ENCODE measurements around the gene PRKN.

The PRKN gene

GRCh38 chr6:162332365-162332764 lies 395.2 kb downstream of the PRKN start:
- no peaks in the 10 kb centered on the region for H3K9me3 ChIP-seq (ENCODE audit: control insufficient read depth in 1 of 2, low read length in 2 of 2)
- no peaks in the 10 kb centered on the region for H3K4me1 ChIP-seq (ENCODE audit: control insufficient read depth in 1 of 2, insufficient read depth in 2 of 2, low read length in 2 of 2)
- no peaks in the 10 kb centered on the region for H3K36me3 ChIP-seq (ENCODE audit: control insufficient read depth in 1 of 2, insufficient read depth in 2 of 2, low read length in 2 of 2)
- H3K4me3 ChIP-seq (ENCODE audit: low read depth in 1 of 2, low read length in 2 of 2), result no peak overlapping the region
- no peak overlapping the region for H3K27ac ChIP-seq (ENCODE audit: low read depth, low read length)
- no peaks in the 10 kb centered on the region for H3K27me3 ChIP-seq (ENCODE audit: control insufficient read depth in 1 of 2, insufficient read depth in 2 of 2, low read length in 2 of 2)
- no peak overlapping the region for H3K9ac ChIP-seq (ENCODE audit: low read depth in 1 of 2, low read length in 2 of 2)

- Histone ChIP-seq H3K9ac (ENCODE audit: low read depth in 1 of 2, low read length in 2 of 2) (no peak overlapping the region), H3K27ac (ENCODE audit: low read depth, low read length) (no peak overlapping the region), H3K27me3 (ENCODE audit: control insufficient read depth in 1 of 2, insufficient read depth in 2 of 2, low read length in 2 of 2) (no peaks in the 10 kb centered on the region), H3K4me3 (ENCODE audit: low read depth in 1 of 2, low read length in 2 of 2) (no peak overlapping the region), H3K4me1 (ENCODE audit: control insufficient read depth in 1 of 2, insufficient read depth in 2 of 2, low read length in 2 of 2) (no peaks in the 10 kb centered on the region), H3K36me3 (ENCODE audit: control insufficient read depth in 1 of 2, insufficient read depth in 2 of 2, low read length in 2 of 2) (no peaks in the 10 kb centered on the region), H3K9me3 (ENCODE audit: control insufficient read depth in 1 of 2, low read length in 2 of 2) (no peaks in the 10 kb centered on the region)
These were observed 395.7 kb downstream of the PRKN start for GRCh38 chr6:162331911-162332310.

GRCh38 chr6:162325826-162326225 lies 401.7 kb downstream of the PRKN start:
- Histone ChIP-seq H3K9ac (ENCODE audit: low read depth in 1 of 2, low read length in 2 of 2) (no peak overlapping the region), H3K9me3 (ENCODE audit: control insufficient read depth in 1 of 2, low read length in 2 of 2) (peaks cover 2 to 8% of the 10 kb centered on the region in 2 donors), H3K36me3 (ENCODE audit: control insufficient read depth in 1 of 2, insufficient read depth in 2 of 2, low read length in 2 of 2) (no peaks in the 10 kb centered on the region), H3K4me3 (ENCODE audit: low read depth in 1 of 2, low read length in 2 of 2) (no peak overlapping the region), H3K27ac (ENCODE audit: low read depth, low read length) (no peak overlapping the region), H3K27me3 (ENCODE audit: control insufficient read depth in 1 of 2, insufficient read depth in 2 of 2, low read length in 2 of 2) (no peaks in the 10 kb centered on the region), H3K4me1 (ENCODE audit: control insufficient read depth in 1 of 2, insufficient read depth in 2 of 2, low read length in 2 of 2) (no peaks in the 10 kb centered on the region)

- H3K4me3 ChIP-seq (ENCODE audit: low read depth in 1 of 2, low read length in 2 of 2), result no peak overlapping the region
- no peaks in the 10 kb centered on the region for H3K27me3 ChIP-seq (ENCODE audit: control insufficient read depth in 1 of 2, insufficient read depth in 2 of 2, low read length in 2 of 2)
- H3K4me1 ChIP-seq (ENCODE audit: control insufficient read depth in 1 of 2, insufficient read depth in 2 of 2, low read length in 2 of 2), result no peaks in the 10 kb centered on the region
- H3K9ac ChIP-seq (ENCODE audit: low read depth in 1 of 2, low read length in 2 of 2), result no peak overlapping the region
- H3K36me3 ChIP-seq (ENCODE audit: control insufficient read depth in 1 of 2, insufficient read depth in 2 of 2, low read length in 2 of 2), result no peaks in the 10 kb centered on the region
- no peak overlapping the region for H3K27ac ChIP-seq (ENCODE audit: low read depth, low read length)
- peaks cover 2 to 8% of the 10 kb centered on the region in 2 donors for H3K9me3 ChIP-seq (ENCODE audit: control insufficient read depth in 1 of 2, low read length in 2 of 2)
These were observed 402.5 kb downstream of the PRKN start for GRCh38 chr6:162325051-162325450.

- H3K9ac ChIP-seq (ENCODE audit: low read depth in 1 of 2, low read length in 2 of 2), result no peak overlapping the region
- H3K4me3 ChIP-seq (ENCODE audit: low read depth in 1 of 2, low read length in 2 of 2), result no peak overlapping the region
- no peaks in the 10 kb centered on the region for H3K27me3 ChIP-seq (ENCODE audit: control insufficient read depth in 1 of 2, insufficient read depth in 2 of 2, low read length in 2 of 2)
- H3K9me3 ChIP-seq (ENCODE audit: control insufficient read depth in 1 of 2, low read length in 2 of 2), result no peaks in the 10 kb centered on the region
- no peaks in the 10 kb centered on the region for H3K4me1 ChIP-seq (ENCODE audit: control insufficient read depth in 1 of 2, insufficient read depth in 2 of 2, low read length in 2 of 2)
- H3K27ac ChIP-seq (ENCODE audit: low read depth, low read length), result no peak overlapping the region
- no peaks in the 10 kb centered on the region for H3K36me3 ChIP-seq (ENCODE audit: control insufficient read depth in 1 of 2, insufficient read depth in 2 of 2, low read length in 2 of 2)
These were observed 412.3 kb downstream of the PRKN start for GRCh38 chr6:162315291-162315690.

GRCh38 chr6:162313922-162314660 lies 413.5 kb downstream of the PRKN start:
- Histone ChIP-seq H3K27ac (ENCODE audit: low read depth, low read length) (no peak overlapping the region), H3K4me1 (ENCODE audit: control insufficient read depth in 1 of 2, insufficient read depth in 2 of 2, low read length in 2 of 2) (no peaks in the 10 kb centered on the region), H3K4me3 (ENCODE audit: low read depth in 1 of 2, low read length in 2 of 2) (no peak overlapping the region), H3K9ac (ENCODE audit: low read depth in 1 of 2, low read length in 2 of 2) (no peak overlapping the region), H3K27me3 (ENCODE audit: control insufficient read depth in 1 of 2, insufficient read depth in 2 of 2, low read length in 2 of 2) (no peaks in the 10 kb centered on the region), H3K9me3 (ENCODE audit: control insufficient read depth in 1 of 2, low read length in 2 of 2) (no peaks in the 10 kb centered on the region), H3K36me3 (ENCODE audit: control insufficient read depth in 1 of 2, insufficient read depth in 2 of 2, low read length in 2 of 2) (no peaks in the 10 kb centered on the region)

GRCh38 chr6:162307865-162308264 lies 419.7 kb downstream of the PRKN start:
- Histone ChIP-seq H3K9me3 (ENCODE audit: control insufficient read depth in 1 of 2, low read length in 2 of 2) (no peaks in the 10 kb centered on the region), H3K4me1 (ENCODE audit: control insufficient read depth in 1 of 2, insufficient read depth in 2 of 2, low read length in 2 of 2) (no peaks in the 10 kb centered on the region), H3K27me3 (ENCODE audit: control insufficient read depth in 1 of 2, insufficient read depth in 2 of 2, low read length in 2 of 2) (no peaks in the 10 kb centered on the region), H3K9ac (ENCODE audit: low read depth in 1 of 2, low read length in 2 of 2) (no peak overlapping the region), H3K27ac (ENCODE audit: low read depth, low read length) (no peak overlapping the region), H3K36me3 (ENCODE audit: control insufficient read depth in 1 of 2, insufficient read depth in 2 of 2, low read length in 2 of 2) (no peaks in the 10 kb centered on the region), H3K4me3 (ENCODE audit: low read depth in 1 of 2, low read length in 2 of 2) (no peak overlapping the region)

- Histone ChIP-seq H3K27me3 (ENCODE audit: control insufficient read depth in 1 of 2, insufficient read depth in 2 of 2, low read length in 2 of 2) (no peaks in the 10 kb centered on the region), H3K9ac (ENCODE audit: low read depth in 1 of 2, low read length in 2 of 2) (no peak overlapping the region), H3K4me1 (ENCODE audit: control insufficient read depth in 1 of 2, insufficient read depth in 2 of 2, low read length in 2 of 2) (no peaks in the 10 kb centered on the region), H3K9me3 (ENCODE audit: control insufficient read depth in 1 of 2, low read length in 2 of 2) (no peaks in the 10 kb centered on the region), H3K27ac (ENCODE audit: low read depth, low read length) (no peak overlapping the region), H3K4me3 (ENCODE audit: low read depth in 1 of 2, low read length in 2 of 2) (no peak overlapping the region), H3K36me3 (ENCODE audit: control insufficient read depth in 1 of 2, insufficient read depth in 2 of 2, low read length in 2 of 2) (no peaks in the 10 kb centered on the region)
These were observed 420.9 kb downstream of the PRKN start for GRCh38 chr6:162306616-162307015.

GRCh38 chr6:162301128-162301527 lies 426.4 kb downstream of the PRKN start:
- Histone ChIP-seq H3K36me3 (ENCODE audit: control insufficient read depth in 1 of 2, insufficient read depth in 2 of 2, low read length in 2 of 2) (no peaks in the 10 kb centered on the region), H3K9ac (ENCODE audit: low read depth in 1 of 2, low read length in 2 of 2) (no peak overlapping the region), H3K4me3 (ENCODE audit: low read depth in 1 of 2, low read length in 2 of 2) (no peak overlapping the region), H3K27me3 (ENCODE audit: control insufficient read depth in 1 of 2, insufficient read depth in 2 of 2, low read length in 2 of 2) (no peaks in the 10 kb centered on the region), H3K4me1 (ENCODE audit: control insufficient read depth in 1 of 2, insufficient read depth in 2 of 2, low read length in 2 of 2) (no peaks in the 10 kb centered on the region), H3K27ac (ENCODE audit: low read depth, low read length) (no peak overlapping the region), H3K9me3 (ENCODE audit: control insufficient read depth in 1 of 2, low read length in 2 of 2) (no peaks in the 10 kb centered on the region)

GRCh38 chr6:162294029-162294428 lies 433.5 kb downstream of the PRKN start:
- Histone ChIP-seq H3K27me3 (ENCODE audit: control insufficient read depth in 1 of 2, insufficient read depth in 2 of 2, low read length in 2 of 2) (no peaks in the 10 kb centered on the region), H3K36me3 (ENCODE audit: control insufficient read depth in 1 of 2, insufficient read depth in 2 of 2, low read length in 2 of 2) (no peaks in the 10 kb centered on the region), H3K27ac (ENCODE audit: low read depth, low read length) (no peak overlapping the region), H3K9ac (ENCODE audit: low read depth in 1 of 2, low read length in 2 of 2) (no peak overlapping the region), H3K9me3 (ENCODE audit: control insufficient read depth in 1 of 2, low read length in 2 of 2) (no peaks in the 10 kb centered on the region), H3K4me1 (ENCODE audit: control insufficient read depth in 1 of 2, insufficient read depth in 2 of 2, low read length in 2 of 2) (no peaks in the 10 kb centered on the region), H3K4me3 (ENCODE audit: low read depth in 1 of 2, low read length in 2 of 2) (no peak overlapping the region)
